ENCODE data around the gene ACHE. TPM values are rescaled to one million over a fixed set of nuclear protein-coding genes. Genes with fewer than 3 reads are reported as not detected.

ACHE gene
- total RNA-seq, 1 experiment from 2014 or later: 10.4 TPM

DNA sequence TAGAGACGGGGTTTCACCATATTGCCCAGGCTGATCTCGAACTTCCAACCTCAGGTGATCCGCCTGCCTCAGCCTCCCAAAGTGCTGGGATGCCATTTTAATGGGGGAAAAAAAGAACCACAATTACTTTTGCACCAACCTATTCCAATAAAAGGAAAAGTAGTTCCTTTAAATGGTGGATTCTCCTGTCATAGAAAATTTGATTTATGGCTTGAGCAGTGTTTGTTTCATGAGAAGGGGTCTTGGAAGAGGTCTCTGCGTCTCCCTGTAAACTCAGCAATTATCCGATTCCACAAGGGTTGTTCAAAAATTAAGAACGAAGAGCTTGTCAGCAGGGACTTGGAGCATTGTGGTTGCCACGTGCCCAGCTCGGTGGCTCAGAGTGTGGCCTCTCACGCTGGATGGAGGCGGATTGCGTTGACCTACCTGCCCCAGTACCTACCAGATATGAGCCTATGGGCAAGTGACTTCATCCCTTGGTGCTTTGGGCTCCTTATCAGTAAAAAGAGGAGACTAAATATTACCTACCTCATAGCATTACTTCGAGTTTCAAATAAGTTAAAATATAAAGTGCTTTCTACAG, 31.3 kb downstream of the ACHE start:
- intact Hi-C loops (cut with micrococcal nuclease; ENCODE audit: unreplicated experiment): no loop called here
- H3K4me1 ChIP-seq (ENCODE audit: control insufficient read depth, insufficient read depth, low read length): peaks cover 10% of the 10 kb centered on the region
- ATAC-seq (no peak), DNase-seq (ENCODE audit: low read depth, low spot score) (no peak)
- H3K9me3 ChIP-seq (ENCODE audit: control insufficient read depth, insufficient read depth, low read depth, low read length): no peaks in the 10 kb centered on the region
- TF ChIP-seq SIN3A (IDR thresholded peaks at IDR 0.05; ENCODE audit: borderline replicate concordance, insufficient read depth, low read depth, low read length) (no peak), TCF7L2 (IDR thresholded peaks at IDR 0.05; ENCODE audit: low read depth, low read length) (no peak), POLR2AphosphoS5 (IDR thresholded peaks at IDR 0.05; ENCODE audit: low read depth, low read length) (no peak)
- TF ChIP-seq, protein P1, sequence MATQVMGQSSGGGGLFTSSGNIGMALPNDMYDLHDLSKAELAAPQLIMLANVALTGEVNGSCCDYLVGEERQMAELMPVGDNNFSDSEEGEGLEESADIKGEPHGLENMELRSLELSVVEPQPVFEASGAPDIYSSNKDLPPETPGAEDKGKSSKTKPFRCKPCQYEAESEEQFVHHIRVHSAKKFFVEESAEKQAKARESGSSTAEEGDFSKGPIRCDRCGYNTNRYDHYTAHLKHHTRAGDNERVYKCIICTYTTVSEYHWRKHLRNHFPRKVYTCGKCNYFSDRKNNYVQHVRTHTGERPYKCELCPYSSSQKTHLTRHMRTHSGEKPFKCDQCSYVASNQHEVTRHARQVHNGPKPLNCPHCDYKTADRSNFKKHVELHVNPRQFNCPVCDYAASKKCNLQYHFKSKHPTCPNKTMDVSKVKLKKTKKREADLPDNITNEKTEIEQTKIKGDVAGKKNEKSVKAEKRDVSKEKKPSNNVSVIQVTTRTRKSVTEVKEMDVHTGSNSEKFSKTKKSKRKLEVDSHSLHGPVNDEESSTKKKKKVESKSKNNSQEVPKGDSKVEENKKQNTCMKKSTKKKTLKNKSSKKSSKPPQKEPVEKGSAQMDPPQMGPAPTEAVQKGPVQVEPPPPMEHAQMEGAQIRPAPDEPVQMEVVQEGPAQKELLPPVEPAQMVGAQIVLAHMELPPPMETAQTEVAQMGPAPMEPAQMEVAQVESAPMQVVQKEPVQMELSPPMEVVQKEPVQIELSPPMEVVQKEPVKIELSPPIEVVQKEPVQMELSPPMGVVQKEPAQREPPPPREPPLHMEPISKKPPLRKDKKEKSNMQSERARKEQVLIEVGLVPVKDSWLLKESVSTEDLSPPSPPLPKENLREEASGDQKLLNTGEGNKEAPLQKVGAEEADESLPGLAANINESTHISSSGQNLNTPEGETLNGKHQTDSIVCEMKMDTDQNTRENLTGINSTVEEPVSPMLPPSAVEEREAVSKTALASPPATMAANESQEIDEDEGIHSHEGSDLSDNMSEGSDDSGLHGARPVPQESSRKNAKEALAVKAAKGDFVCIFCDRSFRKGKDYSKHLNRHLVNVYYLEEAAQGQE (IDR thresholded peaks at IDR 0.05; ENCODE audit: insufficient read depth in 1 of 2, low read depth in 2 of 2, low read length in 1 of 2): no peak
- TF ChIP-seq, protein P2, sequence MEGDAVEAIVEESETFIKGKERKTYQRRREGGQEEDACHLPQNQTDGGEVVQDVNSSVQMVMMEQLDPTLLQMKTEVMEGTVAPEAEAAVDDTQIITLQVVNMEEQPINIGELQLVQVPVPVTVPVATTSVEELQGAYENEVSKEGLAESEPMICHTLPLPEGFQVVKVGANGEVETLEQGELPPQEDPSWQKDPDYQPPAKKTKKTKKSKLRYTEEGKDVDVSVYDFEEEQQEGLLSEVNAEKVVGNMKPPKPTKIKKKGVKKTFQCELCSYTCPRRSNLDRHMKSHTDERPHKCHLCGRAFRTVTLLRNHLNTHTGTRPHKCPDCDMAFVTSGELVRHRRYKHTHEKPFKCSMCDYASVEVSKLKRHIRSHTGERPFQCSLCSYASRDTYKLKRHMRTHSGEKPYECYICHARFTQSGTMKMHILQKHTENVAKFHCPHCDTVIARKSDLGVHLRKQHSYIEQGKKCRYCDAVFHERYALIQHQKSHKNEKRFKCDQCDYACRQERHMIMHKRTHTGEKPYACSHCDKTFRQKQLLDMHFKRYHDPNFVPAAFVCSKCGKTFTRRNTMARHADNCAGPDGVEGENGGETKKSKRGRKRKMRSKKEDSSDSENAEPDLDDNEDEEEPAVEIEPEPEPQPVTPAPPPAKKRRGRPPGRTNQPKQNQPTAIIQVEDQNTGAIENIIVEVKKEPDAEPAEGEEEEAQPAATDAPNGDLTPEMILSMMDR (IDR thresholded peaks at IDR 0.05): no peak
- ChIA-PET CTCF (no interaction called here), POLR2A (no interaction called here)
- H3K4me3 ChIP-seq (ENCODE audit: low read depth in 2 of 2, low read length in 2 of 2): no peak overlapping the region
- H3K27me3 ChIP-seq (ENCODE audit: control insufficient read depth, insufficient read depth, low read length): no peaks in the 10 kb centered on the region
- no TSS peak for BruUV-seq (replicated peaks)
- peaks cover 2% of the 10 kb centered on the region; the same call in 1 of the 2 replicates for H3K36me3 ChIP-seq (ENCODE audit: control insufficient read depth, insufficient read depth, low read length)
- in situ Hi-C loops (cut with HindIII; ENCODE audit: low pct_unique_long_range_greater_than_20kb, low sequenced_read_pairs): no loop called here
- H3K27ac ChIP-seq (ENCODE audit: low read length): no peak overlapping the region

DNA sequence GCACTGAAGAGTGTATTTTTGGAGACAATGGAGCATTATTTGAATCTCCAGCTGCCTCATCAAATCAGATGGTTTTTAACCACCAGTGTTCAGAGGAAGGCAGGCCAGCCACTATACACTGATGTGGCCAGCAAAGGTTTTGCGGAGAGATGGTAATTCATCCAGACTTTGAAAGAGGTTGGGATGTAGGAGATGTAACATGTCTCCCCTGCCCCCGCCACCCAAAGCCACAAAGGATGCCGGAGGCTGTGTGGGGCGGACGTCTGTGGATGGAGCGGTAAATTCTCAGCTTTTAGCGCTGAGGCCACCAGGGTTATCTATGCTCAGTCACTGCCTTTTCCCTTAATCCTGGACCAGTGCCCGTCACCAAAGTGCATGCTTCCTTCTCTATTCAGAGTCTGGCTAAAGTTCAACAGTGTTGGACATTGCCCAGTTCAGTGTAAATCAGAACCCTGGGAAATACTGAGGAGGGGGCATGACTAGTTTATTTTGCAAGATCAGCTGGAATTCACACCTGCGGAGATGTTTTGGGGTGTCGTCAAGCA, 32.2 kb downstream of the ACHE start:
- POLR2A ChIA-PET: no interaction called here
- H3K9me3 ChIP-seq (ENCODE audit: control insufficient read depth, insufficient read depth, low read depth, low read length): no peaks in the 10 kb centered on the region
- H3K36me3 ChIP-seq (ENCODE audit: control insufficient read depth, insufficient read depth, low read length): peaks cover 2% of the 10 kb centered on the region; the same call in 1 of the 2 replicates
- CTCF ChIA-PET: no interaction called here
- peaks cover 10% of the 10 kb centered on the region for H3K4me1 ChIP-seq (ENCODE audit: control insufficient read depth, insufficient read depth, low read length)
- no peak for DNase-seq (ENCODE audit: low read depth, low spot score)
- H3K27me3 ChIP-seq (ENCODE audit: control insufficient read depth, insufficient read depth, low read length): no peaks in the 10 kb centered on the region
- in situ Hi-C loops (cut with HindIII; ENCODE audit: low pct_unique_long_range_greater_than_20kb, low sequenced_read_pairs): no loop called here
- H3K27ac ChIP-seq (ENCODE audit: low read length): no peak overlapping the region
- no peak overlapping the region for H3K4me3 ChIP-seq (ENCODE audit: low read depth in 2 of 2, low read length in 2 of 2)
- no peak for TF ChIP-seq POLR2AphosphoS5 (IDR thresholded peaks at IDR 0.05; ENCODE audit: low read depth, low read length)
- TF ChIP-seq, protein P2 (IDR thresholded peaks at IDR 0.05): no peak
- TF ChIP-seq, protein P1 (IDR thresholded peaks at IDR 0.05; ENCODE audit: insufficient read depth in 1 of 2, low read depth in 2 of 2, low read length in 1 of 2): no peak
- no peak for TF ChIP-seq TCF7L2 (IDR thresholded peaks at IDR 0.05; ENCODE audit: low read depth, low read length)
- TF ChIP-seq SIN3A (IDR thresholded peaks at IDR 0.05; ENCODE audit: borderline replicate concordance, insufficient read depth, low read depth, low read length): no peak
- no TSS peak for BruUV-seq (replicated peaks)
- ATAC-seq: no peak
- intact Hi-C loops (cut with micrococcal nuclease; ENCODE audit: unreplicated experiment): no loop called here
